ENCODE data around the gene VAMP5.

- TF ChIP-seq CTCF (IDR thresholded peaks at IDR 0.05; ENCODE audit: extremely low read depth in 1 of 2, insufficient read depth in 1 of 2, low read depth in 1 of 2, low read length in 2 of 2) (no peak), MAX (IDR thresholded peaks at IDR 0.05; ENCODE audit: insufficient read depth, insufficient read length) (no peak), EZH2 (IDR thresholded peaks at IDR 0.05; ENCODE audit: borderline replicate concordance, low read depth, low read length, severe bottlenecking) (no peak), POLR2A (IDR thresholded peaks at IDR 0.05; ENCODE audit: low read depth, low read length) (no peak)
These were observed 4.8 kb upstream of the VAMP5 start for GRCh38 chr2:85579266-85579935.
